A549 (cell line): Measurements from ENCODE around the gene TBC1D22A.

Experiments
- HOXA7 ChIP-seq: fragments of 250-450 bp; sonication (Bioruptor Pico); IDR thresholded peaks from 2 replicates; pipeline ENCODE4 v1.5.0; 2020; ENCODE audit warnings: mild to moderate bottlenecking, moderate library complexity
- KDM5A ChIP-seq: fragments of 200-600 bp; sonication (generic); IDR thresholded peaks from 2 replicates; pipeline ENCODE4 v1.6.1; 2016; ENCODE audit warnings: antibody characterized with exemption, mild to moderate bottlenecking
- PBX3 ChIP-seq: IDR thresholded peaks from 2 replicates; pipeline ENCODE4 v1.6.1; 2012
- RCOR1 ChIP-seq: fragments of 150-350 bp; IDR thresholded peaks from 2 replicates; pipeline ENCODE4 v1.6.1; 2014; ENCODE audit warnings: antibody characterized with exemption, low read length, low read depth
- TF ChIP-seq, protein P1 (sequence below): fragments of 200-600 bp; sonication (generic); IDR thresholded peaks from 2 replicates; pipeline ENCODE4 v1.6.1; 2016; ENCODE audit warnings: antibody characterized with exemption, mild to moderate bottlenecking, moderate library complexity
- TF ChIP-seq, protein P2 (sequence below): fragments of >200 bp; sonication (Bioruptor Twin); formaldehyde crosslinking; IDR thresholded peaks from 3 replicates; pipeline ENCODE4 v1.5.1; 2016

DNA sequence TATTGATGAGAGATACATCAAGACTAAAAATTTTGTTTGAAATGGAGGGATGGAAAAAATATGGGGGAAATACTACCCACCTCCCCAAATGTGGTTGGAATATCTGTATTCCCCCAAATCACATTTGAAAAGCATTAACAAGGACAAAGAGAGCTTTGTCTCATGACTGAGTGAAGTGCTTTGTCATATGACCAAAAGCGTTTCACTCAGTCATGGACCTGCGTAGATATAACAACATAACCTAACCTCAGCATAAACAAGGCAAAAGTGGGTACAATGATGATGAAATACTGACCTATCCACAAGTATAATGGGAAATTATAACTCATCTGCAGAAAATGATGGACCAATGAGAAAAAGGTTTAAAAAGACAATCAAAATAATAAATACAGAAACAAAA lies 418.3 kb downstream of the TBC1D22A start:
- TF ChIP-seq RCOR1: no peak
- no peak for TF ChIP-seq PBX3
- TF ChIP-seq, protein P1, sequence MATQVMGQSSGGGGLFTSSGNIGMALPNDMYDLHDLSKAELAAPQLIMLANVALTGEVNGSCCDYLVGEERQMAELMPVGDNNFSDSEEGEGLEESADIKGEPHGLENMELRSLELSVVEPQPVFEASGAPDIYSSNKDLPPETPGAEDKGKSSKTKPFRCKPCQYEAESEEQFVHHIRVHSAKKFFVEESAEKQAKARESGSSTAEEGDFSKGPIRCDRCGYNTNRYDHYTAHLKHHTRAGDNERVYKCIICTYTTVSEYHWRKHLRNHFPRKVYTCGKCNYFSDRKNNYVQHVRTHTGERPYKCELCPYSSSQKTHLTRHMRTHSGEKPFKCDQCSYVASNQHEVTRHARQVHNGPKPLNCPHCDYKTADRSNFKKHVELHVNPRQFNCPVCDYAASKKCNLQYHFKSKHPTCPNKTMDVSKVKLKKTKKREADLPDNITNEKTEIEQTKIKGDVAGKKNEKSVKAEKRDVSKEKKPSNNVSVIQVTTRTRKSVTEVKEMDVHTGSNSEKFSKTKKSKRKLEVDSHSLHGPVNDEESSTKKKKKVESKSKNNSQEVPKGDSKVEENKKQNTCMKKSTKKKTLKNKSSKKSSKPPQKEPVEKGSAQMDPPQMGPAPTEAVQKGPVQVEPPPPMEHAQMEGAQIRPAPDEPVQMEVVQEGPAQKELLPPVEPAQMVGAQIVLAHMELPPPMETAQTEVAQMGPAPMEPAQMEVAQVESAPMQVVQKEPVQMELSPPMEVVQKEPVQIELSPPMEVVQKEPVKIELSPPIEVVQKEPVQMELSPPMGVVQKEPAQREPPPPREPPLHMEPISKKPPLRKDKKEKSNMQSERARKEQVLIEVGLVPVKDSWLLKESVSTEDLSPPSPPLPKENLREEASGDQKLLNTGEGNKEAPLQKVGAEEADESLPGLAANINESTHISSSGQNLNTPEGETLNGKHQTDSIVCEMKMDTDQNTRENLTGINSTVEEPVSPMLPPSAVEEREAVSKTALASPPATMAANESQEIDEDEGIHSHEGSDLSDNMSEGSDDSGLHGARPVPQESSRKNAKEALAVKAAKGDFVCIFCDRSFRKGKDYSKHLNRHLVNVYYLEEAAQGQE: no peak
- TF ChIP-seq, protein P2, sequence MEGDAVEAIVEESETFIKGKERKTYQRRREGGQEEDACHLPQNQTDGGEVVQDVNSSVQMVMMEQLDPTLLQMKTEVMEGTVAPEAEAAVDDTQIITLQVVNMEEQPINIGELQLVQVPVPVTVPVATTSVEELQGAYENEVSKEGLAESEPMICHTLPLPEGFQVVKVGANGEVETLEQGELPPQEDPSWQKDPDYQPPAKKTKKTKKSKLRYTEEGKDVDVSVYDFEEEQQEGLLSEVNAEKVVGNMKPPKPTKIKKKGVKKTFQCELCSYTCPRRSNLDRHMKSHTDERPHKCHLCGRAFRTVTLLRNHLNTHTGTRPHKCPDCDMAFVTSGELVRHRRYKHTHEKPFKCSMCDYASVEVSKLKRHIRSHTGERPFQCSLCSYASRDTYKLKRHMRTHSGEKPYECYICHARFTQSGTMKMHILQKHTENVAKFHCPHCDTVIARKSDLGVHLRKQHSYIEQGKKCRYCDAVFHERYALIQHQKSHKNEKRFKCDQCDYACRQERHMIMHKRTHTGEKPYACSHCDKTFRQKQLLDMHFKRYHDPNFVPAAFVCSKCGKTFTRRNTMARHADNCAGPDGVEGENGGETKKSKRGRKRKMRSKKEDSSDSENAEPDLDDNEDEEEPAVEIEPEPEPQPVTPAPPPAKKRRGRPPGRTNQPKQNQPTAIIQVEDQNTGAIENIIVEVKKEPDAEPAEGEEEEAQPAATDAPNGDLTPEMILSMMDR: no peak
- no peak for TF ChIP-seq HOXA7 (CRISPR knock-in tag)
- no peak for TF ChIP-seq KDM5A
